Globus pallidus (tissue), 1 donor: Measurements from ENCODE around the gene TM4SF18.

Experiments
- DNase-seq: peaks from one replicate; pipeline ENCODE4 v3.0.0-alpha.2; 2015; ENCODE audit warnings: low spot score

The TM4SF18 gene

GRCh38 chr3:149283401-149283800 is 50.0 kb downstream of the TM4SF18 start:
- DNase-seq, result no peak

DNA sequence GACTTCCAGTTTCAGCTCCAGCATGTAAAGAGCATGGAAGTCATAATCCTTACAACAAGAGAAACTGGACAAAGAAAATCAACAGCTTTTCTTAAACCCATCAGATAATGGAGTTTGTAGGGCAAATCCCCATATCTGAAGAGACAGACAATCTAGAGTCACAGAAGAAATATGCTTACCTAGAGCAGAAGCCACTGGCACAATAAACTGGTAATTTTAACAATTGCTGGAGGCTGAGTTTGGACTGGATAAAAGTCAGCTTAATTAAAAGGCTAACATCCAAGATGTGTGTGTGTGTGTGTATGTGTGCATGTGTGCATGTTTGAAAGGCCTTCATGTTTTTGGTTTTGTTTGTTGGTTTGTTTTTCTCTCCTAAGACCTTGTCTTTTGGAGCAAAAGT is 50.6 kb downstream of the TM4SF18 start:
- no peak for DNase-seq

DNA sequence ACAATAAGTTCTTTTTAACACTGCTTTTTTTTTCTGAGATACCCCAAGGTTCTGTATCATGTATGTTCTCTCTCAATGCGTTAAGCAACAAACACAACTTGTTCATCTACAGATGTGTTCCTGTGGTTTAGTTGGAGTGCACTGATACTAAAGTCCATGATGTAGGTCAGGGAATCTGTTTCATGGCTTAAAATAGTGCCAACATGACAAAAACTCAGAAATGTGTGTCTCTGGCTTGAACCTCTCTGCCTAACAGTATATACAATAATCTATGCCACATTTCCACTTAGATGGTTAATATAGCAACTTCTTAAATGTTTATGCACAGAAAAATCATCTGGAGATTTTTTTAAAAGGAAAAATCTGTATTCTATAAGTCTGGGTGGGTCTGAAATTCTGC is 51.1 kb downstream of the TM4SF18 start:
- no peak for DNase-seq

GRCh38 chr3:149280671-149281349 is 52.6 kb downstream of the TM4SF18 start:
- DNase-seq, result no peak

- DNase-seq, result no peak
These were observed 54.5 kb downstream of the TM4SF18 start for GRCh38 chr3:149278911-149279310.

GRCh38 chr3:149277331-149277813 is 56.1 kb downstream of the TM4SF18 start:
- DNase-seq, result peak; percentile 20

GRCh38 chr3:149276619-149277018 is 56.8 kb downstream of the TM4SF18 start:
- no peak for DNase-seq

GRCh38 chr3:149274220-149274619 is 59.2 kb downstream of the TM4SF18 start:
- no peak for DNase-seq

DNA sequence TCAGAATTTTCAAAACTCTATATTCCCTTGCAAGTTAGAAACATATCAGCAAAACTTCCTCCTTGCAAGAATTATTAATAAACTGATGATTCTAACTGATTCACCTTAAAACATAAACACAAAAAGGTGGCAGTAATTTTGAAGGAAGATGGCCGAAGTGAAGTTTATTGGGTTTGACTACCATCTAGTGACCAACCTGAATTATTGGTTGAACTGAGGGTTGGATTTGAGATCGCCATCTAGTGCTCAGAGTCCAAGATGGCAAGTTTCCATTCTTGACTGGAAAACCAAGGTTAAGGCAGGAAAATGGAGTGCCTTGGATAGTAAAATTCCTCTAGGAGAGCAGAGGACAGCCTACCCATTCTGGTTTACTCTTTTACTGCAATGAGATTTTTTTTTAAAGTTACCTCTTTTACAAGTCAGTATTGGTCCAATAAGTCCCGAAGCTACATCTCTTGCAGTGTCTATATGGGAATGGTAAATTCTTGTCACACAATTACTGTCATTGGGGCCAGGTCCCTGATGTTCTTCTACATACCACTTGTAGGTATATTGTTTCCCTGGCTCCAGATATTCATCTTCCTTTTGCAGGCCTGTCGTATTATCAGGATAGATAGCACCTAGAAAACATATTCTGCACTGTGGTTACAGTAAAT is 60.2 kb downstream of the TM4SF18 start:
- DNase-seq, result peak; percentile 83

DNA sequence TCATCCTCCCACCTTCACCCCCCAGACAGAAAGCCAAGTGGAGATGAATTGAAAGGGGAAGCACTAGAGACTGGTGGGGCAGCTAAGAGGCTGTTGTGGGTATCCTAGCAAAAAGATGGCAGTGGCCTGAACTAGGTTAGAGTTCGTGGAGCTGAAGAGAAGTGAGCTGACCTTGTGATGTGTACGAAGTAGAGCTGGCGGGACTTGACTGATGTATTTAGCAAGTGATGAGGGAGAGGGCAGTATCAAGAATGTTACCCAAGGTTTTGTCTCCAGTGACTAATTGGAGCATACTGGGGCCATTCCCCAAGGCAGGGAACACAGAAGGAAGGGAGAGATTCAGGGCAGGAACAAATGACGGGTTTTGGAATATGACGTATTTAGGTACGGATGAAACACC is 61.8 kb downstream of the TM4SF18 start:
- DNase-seq, result no peak

- DNase-seq, result no peak
These were observed 63.3 kb downstream of the TM4SF18 start for GRCh38 chr3:149270180-149270579.

- DNase-seq, result no peak
These were observed 63.7 kb downstream of the TM4SF18 start for GRCh38 chr3:149269687-149270086.
